Measurements from ENCODE around the gene AHCYL2.

- TF ChIP-seq POU5F1 (IDR thresholded peaks at IDR 0.05; ENCODE audit: low read depth, low read length) (no peak), RAD21 (IDR thresholded peaks at IDR 0.05 in 1 of 2, conservative IDR thresholded peaks at IDR 0.05 in 1 of 2; ENCODE audit: low read depth in 2 of 2, low read length in 2 of 2) (no peak), EGR1 (IDR thresholded peaks at IDR 0.05; ENCODE audit: borderline replicate concordance, low read depth, low read length) (no peak), EZH2 (IDR thresholded peaks at IDR 0.05; ENCODE audit: low read depth, low read length, severe bottlenecking) (no peak), EP300 (IDR thresholded peaks at IDR 0.05; ENCODE audit: borderline replicate concordance in 1 of 2, low read depth in 2 of 2, low read length in 2 of 2) (no peak), CBX5 (IDR thresholded peaks at IDR 0.05; ENCODE audit: low read depth, low read length) (no peak), RBBP5 (IDR thresholded peaks at IDR 0.05; ENCODE audit: borderline replicate concordance, low read depth, low read length) (no peak), PHF8 (conservative IDR thresholded peaks at IDR 0.05; ENCODE audit: low read depth, low read length) (no peak)
- TF ChIP-seq, protein P1, sequence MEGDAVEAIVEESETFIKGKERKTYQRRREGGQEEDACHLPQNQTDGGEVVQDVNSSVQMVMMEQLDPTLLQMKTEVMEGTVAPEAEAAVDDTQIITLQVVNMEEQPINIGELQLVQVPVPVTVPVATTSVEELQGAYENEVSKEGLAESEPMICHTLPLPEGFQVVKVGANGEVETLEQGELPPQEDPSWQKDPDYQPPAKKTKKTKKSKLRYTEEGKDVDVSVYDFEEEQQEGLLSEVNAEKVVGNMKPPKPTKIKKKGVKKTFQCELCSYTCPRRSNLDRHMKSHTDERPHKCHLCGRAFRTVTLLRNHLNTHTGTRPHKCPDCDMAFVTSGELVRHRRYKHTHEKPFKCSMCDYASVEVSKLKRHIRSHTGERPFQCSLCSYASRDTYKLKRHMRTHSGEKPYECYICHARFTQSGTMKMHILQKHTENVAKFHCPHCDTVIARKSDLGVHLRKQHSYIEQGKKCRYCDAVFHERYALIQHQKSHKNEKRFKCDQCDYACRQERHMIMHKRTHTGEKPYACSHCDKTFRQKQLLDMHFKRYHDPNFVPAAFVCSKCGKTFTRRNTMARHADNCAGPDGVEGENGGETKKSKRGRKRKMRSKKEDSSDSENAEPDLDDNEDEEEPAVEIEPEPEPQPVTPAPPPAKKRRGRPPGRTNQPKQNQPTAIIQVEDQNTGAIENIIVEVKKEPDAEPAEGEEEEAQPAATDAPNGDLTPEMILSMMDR (IDR thresholded peaks at IDR 0.05; ENCODE audit: control extremely low read depth in 1 of 3, insufficient read depth in 1 of 3, low read depth in 1 of 3, low read length in 3 of 3) = no peak
- TF ChIP-seq, protein P2, sequence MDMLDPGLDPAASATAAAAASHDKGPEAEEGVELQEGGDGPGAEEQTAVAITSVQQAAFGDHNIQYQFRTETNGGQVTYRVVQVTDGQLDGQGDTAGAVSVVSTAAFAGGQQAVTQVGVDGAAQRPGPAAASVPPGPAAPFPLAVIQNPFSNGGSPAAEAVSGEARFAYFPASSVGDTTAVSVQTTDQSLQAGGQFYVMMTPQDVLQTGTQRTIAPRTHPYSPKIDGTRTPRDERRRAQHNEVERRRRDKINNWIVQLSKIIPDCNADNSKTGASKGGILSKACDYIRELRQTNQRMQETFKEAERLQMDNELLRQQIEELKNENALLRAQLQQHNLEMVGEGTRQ (IDR thresholded peaks at IDR 0.05; ENCODE audit: low read length) = no peak
Observed at GRCh38 chr7:129341212-129341611, 116.4 kb downstream of the AHCYL2 start.
